ENCODE measurements around the gene GALNT14. TPM values are rescaled to one million over a fixed set of nuclear protein-coding genes. Genes with fewer than 3 reads are reported as not detected.

The GALNT14 gene
- total RNA-seq, 1 donor from 2014 or later, result 5.1 TPM

GRCh38 chr2:31058096-31059035 is 79.9 kb downstream of the GALNT14 start:
- DNase-seq (ENCODE audit: low spot score), result no peak

- no peak for DNase-seq (ENCODE audit: low spot score)
These were observed 80.5 kb downstream of the GALNT14 start for GRCh38 chr2:31057691-31058090.

GRCh38 chr2:31055938-31056337 is 82.3 kb downstream of the GALNT14 start:
- no peak for DNase-seq (ENCODE audit: low spot score)

- DNase-seq (ENCODE audit: low spot score), result no peak
These were observed 83.3 kb downstream of the GALNT14 start for GRCh38 chr2:31054842-31055388.

GRCh38 chr2:31053929-31054782 is 84.1 kb downstream of the GALNT14 start:
- DNase-seq (ENCODE audit: low spot score), result peak; percentile 17

- no peak for DNase-seq (ENCODE audit: low spot score)
These were observed 86.0 kb downstream of the GALNT14 start for GRCh38 chr2:31052284-31052683.

- DNase-seq (ENCODE audit: low spot score), result no peak
These were observed 86.7 kb downstream of the GALNT14 start for GRCh38 chr2:31051258-31052140.

GRCh38 chr2:31049916-31050588 is 88.2 kb downstream of the GALNT14 start:
- no peak for DNase-seq (ENCODE audit: low spot score)

- no peak for DNase-seq (ENCODE audit: low spot score)
These were observed 89.0 kb downstream of the GALNT14 start for GRCh38 chr2:31049264-31049663.

- no peak for DNase-seq (ENCODE audit: low spot score)
These were observed 90.6 kb downstream of the GALNT14 start for GRCh38 chr2:31047599-31047998.

- DNase-seq (ENCODE audit: low spot score), result no peak
These were observed 99.9 kb downstream of the GALNT14 start for GRCh38 chr2:31038385-31038784.

GRCh38 chr2:31037058-31037457 is 101.2 kb downstream of the GALNT14 start:
- DNase-seq (ENCODE audit: low spot score), result no peak

- DNase-seq (ENCODE audit: low spot score), result no peak
These were observed 105.2 kb downstream of the GALNT14 start for GRCh38 chr2:31033032-31033431.

- DNase-seq (ENCODE audit: low spot score), result no peak
These were observed 105.8 kb downstream of the GALNT14 start for GRCh38 chr2:31032475-31032874.

- no peak for DNase-seq (ENCODE audit: low spot score)
These were observed 107.0 kb downstream of the GALNT14 start for GRCh38 chr2:31031132-31031706.

GRCh38 chr2:31028417-31028816 is 109.8 kb downstream of the GALNT14 start:
- DNase-seq (ENCODE audit: low spot score), result no peak

- DNase-seq (ENCODE audit: low spot score), result no peak
These were observed 110.7 kb downstream of the GALNT14 start for GRCh38 chr2:31027549-31027948.

- no peak for DNase-seq (ENCODE audit: low spot score)
These were observed 114.7 kb downstream of the GALNT14 start for GRCh38 chr2:31023541-31023940.

- DNase-seq (ENCODE audit: low spot score), result no peak
These were observed 117.5 kb downstream of the GALNT14 start for GRCh38 chr2:31020713-31021112.

GRCh38 chr2:31018280-31018679 is 120.0 kb downstream of the GALNT14 start:
- no peak for DNase-seq (ENCODE audit: low spot score)
